HG03460 (cell line): ENCODE data around the gene TBC1D3B.
"Not testable (repeated sequence)": the region's sequence is repeated elsewhere in the genome, so short reads cannot be mapped to it uniquely, and the experiment has no call there.

ENCODE experiments used
- ATAC-seq: cut with Tn5 transposase; IDR thresholded peaks from one replicate; pipeline ENCODE4 v1.9.1; 2021; ENCODE audit not compliant: unreplicated experiment

Gene TBC1D3B

DNA sequence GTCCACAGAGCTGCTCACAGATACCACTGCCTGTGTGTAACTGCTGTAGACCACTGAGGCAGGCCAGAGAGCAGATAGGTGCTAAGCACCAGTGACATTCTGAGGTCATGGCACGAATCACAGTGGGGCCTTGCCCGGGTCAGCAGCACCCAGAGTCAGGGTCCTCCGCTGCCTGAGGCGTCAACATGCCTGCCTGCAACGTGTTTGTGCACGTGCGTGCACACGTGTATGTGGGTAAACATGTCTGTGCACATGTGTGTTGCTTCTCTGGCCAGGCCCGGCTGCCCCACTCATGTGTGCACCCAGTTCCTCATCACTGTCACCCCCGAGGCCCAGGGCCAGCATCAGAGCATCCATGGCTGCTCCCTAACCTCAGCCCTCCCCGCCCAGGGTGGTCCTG lies at the start of gene TBC1D3B:
TBC1D3B (minus strand) TSS at position 101 of the 400 bp plus-strand sequence. CDS start 1,586 bp downstream, outside the sequence.
- ATAC-seq, result not testable (repeated sequence)

DNA sequence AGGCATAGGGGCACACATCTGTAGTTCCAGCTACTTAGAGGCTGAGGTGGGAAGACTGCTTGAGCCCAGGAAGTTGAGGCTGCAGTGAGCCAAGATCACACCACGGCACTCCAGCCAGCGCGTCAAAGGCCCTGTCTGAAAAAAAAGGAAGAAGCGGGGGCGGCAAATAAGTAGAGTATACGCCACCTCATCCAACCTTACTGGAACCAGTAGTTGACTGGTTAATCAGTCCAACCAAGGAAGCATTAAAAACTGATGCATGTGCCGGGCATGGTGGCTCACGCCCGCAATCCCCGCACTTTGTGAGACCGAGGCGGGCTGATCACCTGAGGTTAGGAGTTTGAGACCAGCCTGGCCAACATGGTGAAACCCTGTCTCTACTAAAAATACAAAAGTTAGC lies 46.5 kb upstream of the TBC1D3B start:
- ATAC-seq, result not testable (repeated sequence)

DNA sequence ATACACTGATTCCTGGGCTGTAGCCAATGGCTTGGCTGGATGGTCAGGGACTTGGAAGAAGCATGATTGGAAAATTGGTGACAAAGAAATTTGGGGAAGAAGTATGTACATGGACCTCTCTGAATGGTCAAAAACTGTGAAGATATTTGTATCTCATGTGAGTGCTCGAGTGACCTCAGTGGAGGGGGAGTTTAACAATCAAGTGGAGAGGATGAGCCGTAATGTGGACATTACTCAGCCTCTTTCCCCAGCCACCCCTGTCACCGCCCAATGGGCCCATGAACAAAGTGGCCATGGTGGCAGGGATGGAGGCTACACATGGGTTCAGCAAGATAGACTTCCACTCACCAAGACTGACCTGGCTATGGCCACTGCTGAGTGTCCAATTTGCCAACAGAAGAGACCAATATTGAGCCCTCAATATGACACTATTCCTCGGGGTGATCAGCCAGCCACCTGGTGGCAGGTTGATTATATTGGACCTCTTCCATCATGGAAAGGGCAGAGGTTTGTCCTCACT lies 45.2 kb upstream of the TBC1D3B start:
- not testable (repeated sequence) for ATAC-seq

DNA sequence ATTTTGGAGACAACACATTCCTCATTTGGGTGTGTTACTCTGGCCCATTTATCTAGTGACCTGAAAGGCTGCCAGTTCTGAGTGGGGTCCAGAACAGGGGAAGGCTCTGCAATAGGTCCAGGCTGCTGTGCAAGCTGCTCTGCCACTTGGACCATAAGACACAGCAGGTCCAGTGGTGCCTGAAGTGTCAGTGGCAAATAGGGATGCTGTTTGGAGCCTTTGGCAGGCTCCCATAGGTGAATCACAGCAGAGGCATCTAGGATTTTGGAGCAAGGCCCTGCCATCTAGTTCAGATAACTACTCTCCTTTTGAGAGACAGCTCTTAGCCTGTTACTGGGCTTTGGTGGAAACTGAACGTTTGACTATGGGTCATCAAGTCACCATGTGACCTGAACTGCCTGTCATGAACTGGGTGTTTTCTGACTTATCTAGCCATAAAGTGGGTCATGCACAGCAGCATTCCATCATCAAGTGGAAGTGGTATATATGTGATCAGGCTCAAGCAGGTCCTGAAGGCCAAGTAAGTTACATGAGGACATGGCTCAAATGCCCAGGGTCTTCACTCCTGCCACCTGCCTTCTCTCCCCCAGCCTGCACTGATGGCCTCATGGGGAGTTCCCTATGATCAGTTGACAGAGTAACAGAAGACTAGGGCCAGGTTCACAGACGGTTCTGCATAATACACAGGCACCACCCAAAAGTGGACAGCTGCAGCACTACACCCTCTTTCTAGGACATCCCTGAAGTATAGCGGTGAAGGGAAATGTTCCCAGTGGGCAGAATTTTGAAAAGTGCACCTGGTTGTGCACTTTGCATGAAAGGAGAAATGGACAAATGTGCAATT lies 44.5 kb upstream of the TBC1D3B start:
- not testable (repeated sequence) for ATAC-seq

DNA sequence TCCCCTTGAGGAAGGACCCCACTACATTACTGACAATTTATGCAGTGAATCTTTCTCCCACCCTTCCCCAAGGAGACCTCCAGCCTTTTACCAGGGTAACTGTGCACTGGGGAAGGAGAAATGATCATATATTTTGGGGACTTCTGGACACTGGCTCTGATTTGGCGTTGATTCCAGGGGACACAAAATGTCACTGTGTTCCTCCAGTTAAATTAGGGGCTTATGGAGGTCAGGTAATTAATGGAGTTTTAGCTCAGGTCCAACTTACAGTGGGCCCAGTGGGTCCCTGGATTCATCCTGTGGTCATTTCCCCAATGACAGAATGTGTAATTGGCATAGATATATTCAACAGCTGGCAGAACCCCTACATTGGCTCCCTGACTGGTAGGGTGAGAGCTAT lies 43.1 kb upstream of the TBC1D3B start:
- ATAC-seq, result not testable (repeated sequence)

DNA sequence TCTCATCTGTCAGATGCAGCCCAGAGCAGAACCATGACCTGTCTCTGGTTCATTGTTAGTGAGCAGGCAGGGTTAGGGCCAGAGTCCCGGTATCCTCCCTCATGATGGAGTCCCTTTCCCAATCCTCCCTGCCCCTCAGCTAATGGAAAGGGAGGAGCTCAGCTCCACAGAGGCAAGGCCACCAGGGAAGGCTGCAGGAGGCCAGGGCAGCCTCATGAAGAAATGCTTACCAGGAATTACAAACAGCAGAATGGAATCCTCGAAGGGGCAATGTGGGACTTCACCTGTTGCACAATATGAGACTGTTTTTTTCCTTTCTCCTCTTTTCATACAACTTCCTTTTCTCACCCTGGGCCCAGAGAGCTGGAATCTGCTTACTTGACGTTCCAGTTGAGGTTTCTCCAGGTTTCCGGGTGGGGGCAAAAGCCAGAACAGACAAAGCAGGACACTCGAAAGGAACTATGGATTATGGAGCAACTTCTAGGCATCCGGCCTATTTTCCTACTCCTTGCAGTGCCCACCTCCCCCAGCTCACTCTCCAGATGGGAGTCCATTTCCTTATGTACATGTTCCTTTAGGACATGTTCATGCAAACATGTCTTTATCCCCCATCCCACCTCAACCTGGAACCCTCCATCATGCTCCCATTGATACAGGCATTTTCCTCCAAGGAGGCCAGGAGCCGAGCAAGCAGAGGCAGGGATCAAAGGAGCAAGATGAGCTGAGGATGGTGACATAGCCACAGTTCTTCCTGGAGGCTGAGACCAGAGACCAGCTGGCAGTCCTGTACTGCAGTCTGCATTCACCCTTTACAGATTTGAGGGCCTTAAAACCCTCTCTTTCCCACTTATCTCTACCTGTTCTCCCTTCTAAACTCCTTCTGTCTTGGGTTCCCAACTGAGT lies 39.2 kb upstream of the TBC1D3B start:
- not testable (repeated sequence) for ATAC-seq

DNA sequence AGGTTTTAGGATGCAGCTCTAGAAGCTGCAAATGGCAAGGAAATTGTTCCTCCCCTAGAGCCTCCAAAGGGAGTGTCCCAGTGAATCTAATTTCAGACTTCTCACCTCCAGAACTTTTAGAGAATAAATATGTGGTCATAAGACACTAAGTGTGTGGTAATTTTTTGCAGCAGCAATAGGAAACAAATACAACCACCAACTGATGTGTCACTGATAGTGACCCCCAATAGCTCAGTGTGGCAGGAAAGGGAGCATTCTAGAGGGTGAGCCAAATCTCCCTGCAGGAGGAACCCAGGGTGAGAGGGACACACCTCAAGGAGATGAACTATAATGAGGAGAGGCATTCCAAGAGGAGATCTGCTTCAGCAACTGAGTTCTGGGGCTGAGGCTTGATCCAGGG lies 38.5 kb upstream of the TBC1D3B start:
- no peak for ATAC-seq

DNA sequence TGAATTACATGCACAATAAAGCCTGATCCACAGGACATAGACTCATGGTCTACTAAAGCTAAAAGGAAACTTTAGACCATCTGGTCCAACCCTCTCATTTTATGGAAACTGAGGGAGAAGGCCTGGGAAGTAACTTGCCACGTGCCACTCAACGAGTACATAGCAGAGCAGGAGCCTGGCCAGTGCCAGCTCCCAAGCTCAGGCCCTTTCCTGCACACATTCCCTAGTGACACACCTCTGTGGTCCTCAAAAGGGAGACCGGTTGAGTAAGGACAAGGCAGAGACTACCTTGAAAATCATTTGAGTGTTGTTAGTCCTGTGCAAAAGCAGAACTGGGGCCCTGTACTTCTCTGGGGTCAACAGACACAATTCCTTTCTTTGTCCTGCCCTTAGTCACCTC lies 37.3 kb upstream of the TBC1D3B start:
- no peak for ATAC-seq

DNA sequence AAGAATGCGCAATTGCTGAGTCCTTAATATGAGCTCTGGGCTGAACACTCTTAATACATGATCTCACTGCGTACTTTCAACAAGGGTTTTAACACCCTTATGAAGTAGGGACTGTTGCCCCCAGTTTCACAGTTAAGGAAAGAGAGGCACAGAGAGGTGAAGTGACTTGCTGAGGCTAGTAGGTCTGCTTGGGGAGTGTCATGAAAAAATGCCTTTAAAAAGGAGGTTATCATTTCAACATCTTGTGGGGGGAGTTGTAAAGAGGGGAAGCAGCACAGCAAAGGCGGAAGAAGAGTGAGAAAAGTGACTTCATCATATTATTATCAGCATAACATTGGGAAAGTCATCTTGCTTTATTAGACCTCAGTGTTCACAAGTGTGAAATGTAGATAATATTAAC lies 36.5 kb upstream of the TBC1D3B start:
- ATAC-seq, result no peak

DNA sequence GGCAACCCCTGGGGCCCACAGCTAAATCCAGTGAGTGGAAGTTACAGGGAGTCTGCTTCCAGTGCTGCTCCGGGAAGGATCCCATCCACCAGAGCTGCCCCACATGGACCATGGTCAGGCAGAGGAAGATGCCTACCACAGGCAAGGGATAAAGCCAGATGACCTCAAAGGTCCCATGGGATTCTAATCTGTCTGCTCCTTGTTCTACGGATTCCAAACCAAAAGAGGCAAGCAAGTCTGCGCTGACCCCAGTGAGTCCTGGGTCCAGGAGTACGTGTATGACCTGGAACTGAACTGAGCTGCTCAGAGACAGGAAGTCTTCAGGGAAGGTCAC lies 35.8 kb upstream of the TBC1D3B start:
- no peak for ATAC-seq

DNA sequence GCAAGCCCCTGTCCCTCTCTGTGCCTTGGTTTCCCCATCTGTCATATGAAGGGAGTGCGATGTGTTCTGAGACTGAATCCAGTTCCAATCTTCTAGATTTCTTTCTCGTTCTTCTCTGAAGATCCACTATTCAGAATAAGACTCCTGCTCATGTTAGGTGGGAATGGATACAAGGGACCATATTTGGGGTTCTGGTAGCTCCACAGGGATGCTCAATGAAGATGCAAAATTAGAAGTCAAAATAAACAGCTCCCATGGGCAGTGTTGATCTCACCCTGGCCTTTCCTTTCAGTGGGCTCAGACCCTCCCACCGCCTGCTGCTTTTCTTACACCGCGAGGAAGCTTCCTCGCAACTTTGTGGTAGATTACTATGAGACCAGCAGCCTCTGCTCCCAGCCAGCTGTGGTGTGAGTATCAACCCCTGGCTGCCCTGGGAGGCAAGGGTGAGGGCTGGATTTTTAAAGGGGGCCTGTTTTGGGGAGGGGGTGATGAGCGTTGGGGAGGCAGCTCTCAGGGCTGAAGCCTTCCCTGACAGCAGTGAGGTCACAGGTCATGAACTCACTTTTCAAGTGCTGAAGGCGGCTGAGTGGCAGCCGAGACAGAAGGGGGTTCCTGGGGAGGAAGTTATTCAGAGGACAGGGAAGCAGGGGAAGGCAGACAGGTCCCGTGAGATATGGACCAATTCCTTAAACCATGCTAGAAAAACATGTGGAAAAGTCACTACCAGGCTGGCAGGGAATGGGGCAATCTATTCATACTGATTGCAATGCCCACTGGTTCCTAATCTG lies 35.2 kb upstream of the TBC1D3B start:
- ATAC-seq, result not testable (repeated sequence)

DNA sequence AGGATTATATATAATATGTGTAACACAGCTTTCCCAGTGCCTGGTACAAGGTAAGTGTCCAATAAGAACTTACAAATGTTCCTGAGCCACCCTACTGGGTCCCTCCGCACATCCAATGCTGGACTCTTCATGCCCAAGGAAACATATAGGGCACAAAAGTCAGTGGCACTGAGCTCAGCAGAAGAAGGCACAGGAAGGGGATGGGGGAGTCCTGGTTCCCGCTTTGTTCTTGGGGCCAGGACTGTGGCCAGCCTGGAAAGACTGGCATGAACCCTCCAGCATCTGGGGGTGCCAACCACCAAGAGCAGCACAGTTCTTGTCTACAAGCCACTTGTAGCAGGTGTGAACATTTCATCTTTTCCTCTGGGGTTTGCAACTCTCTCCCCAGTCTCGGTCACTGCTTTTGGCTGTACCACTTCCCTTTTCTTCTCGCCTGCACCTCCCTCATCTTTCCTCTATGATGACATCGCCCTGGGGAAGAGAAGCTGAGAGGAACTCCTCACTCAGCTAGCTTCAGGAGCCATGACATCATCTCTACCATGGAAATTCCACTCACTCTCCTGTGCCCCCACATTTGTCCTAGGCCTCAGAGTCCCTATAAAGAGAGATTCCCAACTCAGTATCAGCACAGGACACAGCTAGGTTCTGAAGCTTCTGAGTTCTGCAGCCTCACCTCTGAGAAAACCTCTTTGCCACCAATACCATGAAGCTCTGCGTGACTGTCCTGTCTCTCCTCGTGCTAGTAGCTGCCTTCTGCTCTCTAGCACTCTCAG lies 34.2 kb upstream of the TBC1D3B start, which contains the start of gene CCL4L2:
CCL4L2 (plus strand) TSS at position 625 of the 773 bp plus-strand sequence.
- peak; percentile 54 for ATAC-seq

DNA sequence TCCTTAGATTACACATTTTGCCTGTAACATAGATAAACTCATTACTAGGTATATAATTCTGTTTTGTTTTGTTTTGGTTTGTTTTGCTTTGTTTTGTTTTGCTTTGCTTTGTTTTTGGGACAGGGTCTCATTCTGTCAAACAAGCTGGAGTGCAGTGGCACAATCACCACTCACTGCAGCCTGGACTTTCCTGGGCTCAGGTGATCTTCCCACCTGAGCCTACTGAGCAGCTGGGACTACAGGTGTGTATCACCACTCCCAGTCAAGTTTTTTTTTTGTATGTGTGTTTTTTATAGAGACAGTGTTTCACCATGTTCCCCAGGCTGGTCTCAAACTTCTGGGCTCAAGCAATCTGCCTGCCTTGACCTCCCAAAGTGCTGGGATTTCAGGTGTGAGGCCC lies 33.1 kb upstream of the TBC1D3B start:
- no peak for ATAC-seq

DNA sequence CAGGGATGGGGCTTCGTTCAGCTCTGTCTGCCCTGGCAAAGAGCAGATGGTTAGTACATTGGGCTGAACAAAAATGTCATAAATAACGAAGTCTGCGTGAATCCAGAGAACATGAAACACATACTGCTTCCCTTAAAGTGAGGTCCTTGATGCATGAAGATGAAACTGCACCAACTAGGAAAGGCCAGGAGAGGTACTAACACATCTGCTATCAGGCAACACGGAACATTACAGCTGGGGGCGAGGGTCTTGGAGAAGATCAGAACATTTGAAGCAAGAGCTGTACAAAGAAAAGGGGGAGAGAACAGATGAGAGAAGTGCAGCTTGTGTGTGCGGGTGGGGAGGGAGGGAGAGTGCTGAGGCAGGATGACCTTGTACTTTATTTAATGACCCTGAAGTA lies 30.9 kb upstream of the TBC1D3B start:
- ATAC-seq, result not testable (repeated sequence)

DNA sequence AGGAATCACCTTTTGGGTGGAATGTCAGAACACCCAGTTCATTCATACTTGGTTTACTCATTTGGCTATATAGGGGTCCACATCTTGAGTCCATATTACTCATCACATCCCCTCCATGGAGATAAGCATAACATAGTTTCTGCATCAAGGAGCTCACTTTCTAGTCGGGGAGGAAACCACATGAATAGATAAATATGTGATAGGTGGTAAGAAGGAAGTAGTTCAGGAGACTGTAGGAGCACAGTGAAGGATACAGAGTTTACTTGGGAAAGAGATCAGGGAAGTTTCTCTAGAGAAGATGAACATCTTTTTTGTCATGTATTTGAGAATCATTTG lies 30.0 kb upstream of the TBC1D3B start:
- ATAC-seq, result not testable (repeated sequence)

DNA sequence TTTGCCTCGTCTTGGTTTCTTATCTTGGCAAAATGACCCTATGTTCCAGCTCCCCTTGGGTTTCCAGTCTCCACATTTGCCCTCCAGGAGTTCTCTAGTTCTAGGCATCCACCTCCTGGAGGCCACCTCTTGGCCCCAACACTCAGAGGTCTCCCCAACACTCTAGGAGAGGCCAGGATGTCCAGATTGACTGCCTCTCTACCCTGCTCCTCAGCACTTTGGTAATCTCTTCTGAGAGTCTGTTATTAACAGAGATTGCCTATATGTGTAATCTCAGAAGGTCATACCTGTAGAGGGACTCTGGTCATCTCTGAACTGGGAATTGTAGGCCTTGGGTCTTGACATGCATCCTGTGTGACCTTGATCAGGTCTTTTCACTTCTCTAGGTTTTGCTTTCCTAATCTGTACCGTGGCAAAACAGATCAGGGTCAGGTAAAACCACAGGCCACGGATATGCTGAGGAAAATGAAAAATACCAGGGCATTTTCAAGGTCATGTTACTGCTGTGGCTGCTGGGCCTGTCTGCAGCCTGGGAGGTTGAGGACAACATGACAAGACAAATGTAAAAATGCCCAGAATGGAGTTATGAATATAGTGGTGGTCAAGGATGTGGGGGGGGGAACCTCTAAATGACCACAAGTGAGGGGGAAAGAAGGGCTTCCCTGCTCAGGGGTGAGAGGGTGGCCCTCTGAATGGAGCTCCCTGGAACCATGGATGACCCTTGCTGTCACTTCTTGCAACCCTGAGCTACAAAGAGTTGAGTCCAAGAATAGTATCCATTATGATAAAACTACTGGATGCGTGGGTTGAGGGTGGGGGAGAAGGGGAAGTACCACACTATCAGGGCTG lies 29.4 kb upstream of the TBC1D3B start:
- ATAC-seq, result no peak

DNA sequence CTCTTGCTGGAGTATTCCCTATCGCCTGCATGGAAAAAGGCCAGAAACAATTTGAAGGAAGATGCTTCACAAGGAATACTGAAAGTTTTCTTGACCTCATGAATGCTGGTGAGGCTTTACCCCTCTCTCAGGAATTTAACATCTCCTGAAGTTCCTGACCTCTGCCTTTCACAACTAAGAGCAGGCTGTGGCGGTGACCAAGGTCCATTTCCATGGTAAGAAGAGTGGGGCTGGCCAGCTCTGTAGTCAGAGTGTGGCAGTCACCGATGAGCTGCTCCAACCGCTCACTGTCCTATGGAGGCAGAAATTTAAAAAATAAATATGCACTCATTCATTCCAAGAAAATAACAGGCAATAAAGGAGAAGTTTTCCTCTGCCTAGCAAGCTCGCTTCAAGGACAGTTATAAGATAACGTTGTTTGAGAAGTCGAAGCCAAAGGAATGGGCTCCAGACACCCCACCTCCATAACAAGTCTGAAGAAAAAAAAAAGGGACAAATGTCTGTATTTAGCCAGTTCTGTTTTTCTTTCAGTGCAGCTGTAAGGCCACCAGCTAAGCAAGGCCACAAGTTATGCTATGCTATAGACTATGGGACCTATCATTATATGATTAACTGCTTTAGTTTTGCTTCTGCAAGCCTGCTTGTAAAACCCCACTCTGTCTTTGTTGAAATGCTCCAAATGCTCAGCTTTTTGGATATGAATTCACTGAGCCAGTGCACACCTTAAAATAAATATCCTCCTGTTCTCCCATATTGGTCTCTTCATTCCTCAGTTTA lies 28.5 kb upstream of the TBC1D3B start:
- ATAC-seq, result no peak

DNA sequence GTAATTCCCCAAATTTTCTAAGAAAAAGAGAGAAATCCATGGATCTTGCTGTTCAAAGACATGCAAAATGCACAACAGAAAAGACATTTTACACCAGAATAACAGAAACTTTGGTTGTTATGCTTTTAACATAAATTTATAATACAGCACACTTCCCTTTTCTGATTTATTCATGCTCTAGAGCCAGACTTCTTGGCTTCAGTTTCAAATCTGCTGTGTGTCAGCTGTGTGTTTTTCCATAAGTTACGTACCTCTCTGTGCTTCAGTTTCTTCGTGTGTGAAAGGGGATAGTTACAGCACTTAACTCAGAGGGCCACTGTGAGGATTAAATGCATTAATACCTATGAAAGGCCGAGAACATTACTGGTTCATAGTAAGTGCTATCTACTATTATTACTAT lies 26.9 kb upstream of the TBC1D3B start:
- no peak for ATAC-seq
